ENCODE data around the gene PINLYP. TPM values are rescaled to one million over a fixed set of nuclear protein-coding genes. Genes with fewer than 3 reads are reported as not detected.
A peak's percentile ranks its signal among the peaks of the same experiment; 100 is the strongest.

The PINLYP gene
- total RNA-seq, 1 donor from 2014 or later, result 0.46 TPM

GRCh38 chr19:43620061-43621001 is 44.7 kb downstream of the PINLYP start:
- DNase-seq, result peak; percentile 92
- intact Hi-C loops (cut with DNase I), result no loop called here
- ATAC-seq (ENCODE audit: poor library complexity), result no peak

DNA sequence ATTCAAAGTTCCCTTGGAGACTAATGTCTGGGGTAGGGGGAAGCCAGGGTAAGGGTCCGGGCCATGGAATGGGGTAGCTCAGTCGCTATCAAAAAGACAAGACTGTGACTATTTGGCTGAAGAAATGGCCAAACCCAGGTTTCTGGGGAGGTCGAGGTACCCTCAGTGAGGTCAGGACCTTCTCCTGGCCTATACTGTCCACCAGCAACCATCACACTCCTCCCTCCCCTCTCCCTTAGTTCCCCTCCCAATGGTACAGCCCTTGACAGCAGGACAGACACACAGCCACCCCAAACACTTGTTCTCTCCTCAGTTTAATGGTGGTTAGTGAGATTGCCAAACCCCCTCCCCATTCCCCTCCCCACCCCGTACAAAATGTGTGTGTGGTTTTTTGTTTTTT is 46.5 kb downstream of the PINLYP start:
- ATAC-seq (ENCODE audit: poor library complexity), result no peak
- intact Hi-C loops (cut with DNase I), result no loop called here

GRCh38 chr19:43622956-43623355 is 47.4 kb downstream of the PINLYP start:
- intact Hi-C loops (cut with DNase I), result no loop called here

More for the DNA sequence above, 46.5 kb downstream of the PINLYP start:
- no peak for DNase-seq

DNA sequence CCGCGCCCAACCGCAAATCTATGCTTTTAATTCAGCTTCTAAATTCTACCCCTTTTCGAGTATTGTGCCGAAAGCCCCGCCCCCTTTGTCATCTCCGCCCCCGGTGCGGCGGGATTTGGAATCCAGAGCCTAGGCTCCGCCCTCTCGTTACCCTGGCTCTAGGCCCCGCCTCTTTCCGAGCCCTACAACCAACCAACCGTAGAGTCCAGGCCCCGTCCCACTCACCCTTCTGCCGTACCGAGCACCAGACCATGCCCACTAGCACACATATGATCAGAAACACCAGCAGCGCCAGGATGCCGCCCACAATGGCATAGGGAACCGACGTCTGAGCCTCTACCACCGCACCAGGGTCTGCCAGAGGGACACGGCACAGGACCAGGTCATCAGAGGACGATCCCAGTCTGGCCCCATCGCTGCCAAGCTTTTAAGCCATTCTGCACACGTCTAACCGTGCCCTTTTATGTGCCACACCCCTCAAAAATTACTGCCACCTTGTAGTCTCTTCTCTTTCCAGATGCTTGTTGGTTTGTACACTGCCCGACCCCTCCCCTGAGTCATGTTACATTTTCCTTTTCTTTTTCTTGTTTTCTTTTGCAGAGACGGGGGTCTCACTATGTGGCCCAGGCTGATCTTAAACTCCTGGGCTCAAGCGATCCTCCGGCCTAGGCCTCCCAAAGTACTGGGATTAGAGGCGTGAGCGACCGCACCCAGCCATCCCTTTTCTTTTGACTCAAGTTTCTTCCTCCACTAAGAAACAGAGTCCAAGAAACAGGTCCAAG is 48.5 kb downstream of the PINLYP start:
- DNase-seq (no peak), ATAC-seq (ENCODE audit: poor library complexity) (no peak)
- intact Hi-C loops (cut with DNase I), result no loop called here

More at GRCh38 chr19:43622956-43623355, 47.4 kb downstream of the PINLYP start:
- DNase-seq (no peak), ATAC-seq (ENCODE audit: poor library complexity) (no peak)

GRCh38 chr19:43624933-43625332 is 49.3 kb downstream of the PINLYP start:
- intact Hi-C loops (cut with DNase I), result no loop called here
- ATAC-seq (ENCODE audit: poor library complexity) (no peak), DNase-seq (peak; percentile 75)

- ATAC-seq (ENCODE audit: poor library complexity) (no peak), DNase-seq (no peak)
- intact Hi-C loops (cut with DNase I), result no loop called here
Measured at GRCh38 chr19:43625918-43626579, 50.4 kb downstream of the PINLYP start.

- no peak for ATAC-seq (ENCODE audit: poor library complexity)
- intact Hi-C loops (cut with DNase I), result no loop called here
- no peak for DNase-seq
Measured at GRCh38 chr19:43626838-43627237, 51.2 kb downstream of the PINLYP start.

DNA sequence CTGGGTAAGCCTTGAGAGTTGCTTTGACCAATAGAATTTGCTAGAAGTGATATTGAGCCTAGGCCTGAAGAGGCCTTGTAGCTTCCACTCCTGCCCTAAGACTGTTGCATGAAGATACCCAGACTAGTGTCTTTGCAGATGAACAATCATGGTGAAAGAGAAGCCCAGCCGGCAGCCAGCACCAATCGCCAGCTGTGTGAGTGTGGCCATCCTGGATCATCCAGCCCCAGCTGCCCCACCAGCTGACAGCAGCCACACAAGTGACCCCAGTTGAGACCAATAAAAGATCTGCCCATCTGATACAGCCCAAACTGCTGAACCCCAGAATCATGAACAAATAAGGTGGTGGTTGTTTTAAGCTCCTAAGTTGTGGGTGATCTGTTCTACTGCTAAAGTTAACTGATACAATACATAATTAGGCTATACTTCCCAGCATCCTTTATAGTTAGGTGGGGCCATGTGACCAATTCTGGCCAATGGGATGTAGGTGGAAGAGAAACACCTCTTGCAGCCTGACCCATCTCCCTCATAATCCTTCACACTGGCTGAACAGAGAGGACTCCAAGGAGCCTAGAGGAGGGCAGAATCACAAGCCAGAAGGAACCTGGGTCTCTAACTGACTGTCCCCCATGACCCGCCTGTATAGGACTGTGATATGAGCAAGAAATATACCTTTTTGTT is 53.2 kb downstream of the PINLYP start:
- intact Hi-C loops (cut with DNase I), result no loop called here
- no peak for ATAC-seq (ENCODE audit: poor library complexity)

DNA sequence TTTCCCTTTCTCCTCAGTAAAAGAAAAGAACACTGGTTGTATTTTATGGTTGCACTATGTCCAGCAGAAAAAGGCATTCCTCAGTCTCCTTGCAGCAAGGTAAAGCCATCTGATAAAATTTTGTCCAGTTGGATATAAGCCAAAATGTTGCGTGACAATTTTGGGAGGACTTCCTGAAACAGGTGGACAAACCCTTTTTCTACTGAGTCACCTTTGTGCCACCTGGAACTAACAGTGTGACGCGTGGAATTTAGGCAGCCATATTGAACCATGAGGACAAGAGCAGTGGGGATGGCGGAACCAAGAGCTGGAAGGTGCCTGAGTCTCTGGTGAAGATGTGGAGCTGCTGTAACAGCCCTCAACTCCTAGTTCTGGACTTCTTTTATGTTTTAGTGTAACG is 55.9 kb downstream of the PINLYP start:
- DNase-seq, result no peak
- intact Hi-C loops (cut with DNase I), result no loop called here
- no peak for ATAC-seq (ENCODE audit: poor library complexity)

More for the DNA sequence above, 53.2 kb downstream of the PINLYP start:
- DNase-seq, result no peak

Other genes starting within 250 kb of the PINLYP start
- 0.32 TPM for gene CD177, start 222.1 kb upstream of the PINLYP start, total RNA-seq
- gene TEX101, start 160.9 kb upstream of the PINLYP start, total RNA-seq, result not detected
- 0.16 TPM for gene LYPD3, start 110.2 kb upstream of the PINLYP start, total RNA-seq
- gene PHLDB3, start 71.1 kb upstream of the PINLYP start, total RNA-seq, result 6.2 TPM
- gene ETHE1, start 48.6 kb upstream of the PINLYP start, total RNA-seq, result 14.7 TPM
- gene ZNF575, start 42.6 kb upstream of the PINLYP start, total RNA-seq, result 1.5 TPM
- 12.4 TPM for gene XRCC1, start 274 bp upstream of the PINLYP start, total RNA-seq
- 16.7 TPM for gene IRGQ, start 20.3 kb downstream of the PINLYP start, total RNA-seq
- gene ZNF576, start 20.8 kb downstream of the PINLYP start, total RNA-seq, result 12.3 TPM
- 0.13 TPM for gene SRRM5, start 36.3 kb downstream of the PINLYP start, total RNA-seq
- gene ZNF428, start 43.8 kb downstream of the PINLYP start, total RNA-seq, result 32.5 TPM
- 8.0 TPM for gene CADM4, start 64.0 kb downstream of the PINLYP start, total RNA-seq
- 3.4 TPM for gene PLAUR, start 94.4 kb downstream of the PINLYP start, total RNA-seq
- gene IRGC, start 140.3 kb downstream of the PINLYP start, total RNA-seq, result not detected
- gene SMG9, start 179.2 kb downstream of the PINLYP start, total RNA-seq, result 15.7 TPM
- gene KCNN4, start 205.2 kb downstream of the PINLYP start, total RNA-seq, result 0.19 TPM
- 0.89 TPM for gene LYPD5, start 226.6 kb downstream of the PINLYP start, total RNA-seq

All from Right ventricle myocardium superior (tissue), 1 donor.